Panc1 (cell line): Measurements from ENCODE around the gene ADORA2A. TPM values are rescaled to one million over a fixed set of nuclear protein-coding genes. Genes with fewer than 3 reads are reported as not detected.

Source experiments
- ATAC-seq: fragments of 200-7000 bp; cut with Tn5 transposase; 2 replicates; pipeline ENCODE4 v1.9.1; 2020; ENCODE audit warnings: mild to moderate bottlenecking, moderate library complexity
- BruUV-seq: library from RNA; stranded (reverse); fragments of 400-500 nt; replicated peaks from 2 replicates; lab custom pipeline; 2021; lab: Mats Ljungman, UMichigan
- CTCF ChIA-PET: fragments of 300-600 bp; sonication (Branson Sonifier 250); formaldehyde crosslinking; loops from one replicate; lab custom pipeline; 2022; ENCODE audit warnings: antibody characterized with exemption; lab: Charles Lee
- POLR2A ChIA-PET: fragments of 300-600 bp; sonication (Branson Sonifier 250); formaldehyde crosslinking; loops from one replicate; lab custom pipeline; 2022; ENCODE audit warnings: antibody characterized with exemption; lab: Charles Lee
- DNase-seq: peaks from one replicate; pipeline ENCODE4 v3.0.0-alpha.2; 2010; ENCODE audit warnings: low read depth, low spot score
- H3K27ac ChIP-seq: 2 replicates; pipeline ENCODE4 v1.5.1; 2011; ENCODE audit warnings: mild to moderate bottlenecking, low read length, inconsistent platforms
- H3K27me3 ChIP-seq: fragments of 200-500 bp; sonication (Bioruptor generic); 2 replicates; pipeline ENCODE4 v1.6.0; 2014; ENCODE audit warnings: low read length, inconsistent platforms; ENCODE audit not compliant: control insufficient read depth, insufficient read depth
- H3K36me3 ChIP-seq: fragments of 200-500 bp; sonication (Bioruptor generic); 2 replicates; pipeline ENCODE4 v1.5.1; 2014; ENCODE audit warnings: inconsistent platforms, mild to moderate bottlenecking, low read length, moderate library complexity; ENCODE audit not compliant: control insufficient read depth, insufficient read depth
- H3K4me1 ChIP-seq: 2 replicates; pipeline ENCODE4 v1.5.1; 2011; ENCODE audit warnings: inconsistent platforms, mild to moderate bottlenecking, low read length, moderate library complexity; ENCODE audit not compliant: control insufficient read depth, insufficient read depth
- H3K4me3 ChIP-seq, 2 experiments: 2 replicates each; pipeline ENCODE4 v1.5.1; 2011 to 2012; ENCODE audit warnings: low read depth in 2 of 2, low read length in 2 of 2, mild to moderate bottlenecking in 2 of 2, inconsistent platforms in 1 of 2, moderate library complexity in 1 of 2
- H3K9me3 ChIP-seq: fragments of 200-500 bp; sonication (Bioruptor generic); 2 replicates; pipeline ENCODE4 v1.5.1; 2014; ENCODE audit warnings: low read depth, mild to moderate bottlenecking, inconsistent platforms, low read length, moderate library complexity; ENCODE audit not compliant: control insufficient read depth, insufficient read depth
- POLR2AphosphoS5 ChIP-seq: IDR thresholded peaks from 2 replicates; pipeline ENCODE4 v1.6.1; 2012; ENCODE audit warnings: mild to moderate bottlenecking, low read depth, low read length, moderate library complexity
- SIN3A ChIP-seq: IDR thresholded peaks from 2 replicates; pipeline ENCODE4 v1.6.1; 2012; ENCODE audit warnings: low read depth, mild to moderate bottlenecking, low read length, moderate library complexity, borderline replicate concordance; ENCODE audit not compliant: insufficient read depth
- TCF7L2 ChIP-seq: IDR thresholded peaks from 2 replicates; pipeline ENCODE4 v1.6.1; 2011; ENCODE audit warnings: mild to moderate bottlenecking, low read depth, low read length, inconsistent platforms
- in situ Hi-C: cut with HindIII; loops from 2 replicates; pipeline ENCODE4 v1.10.0; 2016; ENCODE audit warnings: low sequenced_read_pairs, low pct_unique_long_range_greater_than_20kb
- intact Hi-C: fragments of 100-400 bp; cut with micrococcal nuclease; formaldehyde crosslinking; loops from one replicate; pipeline ENCODE4 v1.10.0; 2022; ENCODE audit not compliant: unreplicated experiment
- total RNA-seq: library from RNA; stranded (reverse); gene quantifications from one replicate; pipeline ENCODE4 v1.2.1, GENCODE V29; 2021; ENCODE audit not compliant: unreplicated experiment
- TF ChIP-seq, protein P1 (sequence below), 2 experiments: IDR thresholded peaks; 2 replicates each; pipeline ENCODE4 v1.6.1; 2011 to 2012; ENCODE audit warnings: low read depth in 2 of 2, control low read depth in 1 of 2, low read length in 1 of 2, mild to moderate bottlenecking in 1 of 2, moderate library complexity in 1 of 2; ENCODE audit not compliant: insufficient read depth in 1 of 2
- TF ChIP-seq, protein P2 (sequence below): fragments of 450-650 bp; IDR thresholded peaks from 2 replicates; pipeline ENCODE4 v1.5.1; 2017; ENCODE audit warnings: mild to moderate bottlenecking

The ADORA2A gene
- total RNA-seq, 1 experiment from 2014 or later = 11.5 TPM

DNA sequence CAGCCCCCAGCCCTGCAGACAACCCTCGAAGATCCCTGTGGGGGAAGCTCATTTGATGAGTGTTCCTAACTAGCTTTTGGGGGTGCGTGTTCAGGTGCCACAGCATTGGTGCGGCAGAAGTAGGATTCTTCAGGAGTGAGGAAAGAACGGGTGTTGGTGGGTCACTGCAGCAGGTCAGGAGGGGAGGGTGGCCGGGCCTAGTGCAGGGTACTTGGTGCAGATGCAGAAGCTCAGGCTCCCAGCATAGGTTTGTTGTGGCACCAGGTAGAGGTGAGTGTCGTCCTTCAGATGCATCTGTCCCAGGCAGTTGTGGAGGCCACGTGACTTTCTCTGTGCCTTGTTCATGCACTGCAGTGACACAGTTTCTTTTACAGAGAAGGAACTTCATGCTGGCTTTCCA lies 15.1 kb upstream of the ADORA2A start:
- Histone ChIP-seq H3K36me3 (no peaks in the 10 kb centered on the region), H3K4me1 (no peaks in the 10 kb centered on the region), H3K27ac (no peak overlapping the region), H3K27me3 (no peaks in the 10 kb centered on the region), H3K4me3 (no peak overlapping the region), H3K9me3 (no peaks in the 10 kb centered on the region)
- CTCF ChIA-PET = interaction anchor here (0.6 kb wide), 1 partner anchor 1234 kb away, joined by 3 read pairs; no protein-coding TSS in a partner anchor
- no peak for ATAC-seq
- TF ChIP-seq POLR2AphosphoS5 = no peak
- TF ChIP-seq, protein P1, sequence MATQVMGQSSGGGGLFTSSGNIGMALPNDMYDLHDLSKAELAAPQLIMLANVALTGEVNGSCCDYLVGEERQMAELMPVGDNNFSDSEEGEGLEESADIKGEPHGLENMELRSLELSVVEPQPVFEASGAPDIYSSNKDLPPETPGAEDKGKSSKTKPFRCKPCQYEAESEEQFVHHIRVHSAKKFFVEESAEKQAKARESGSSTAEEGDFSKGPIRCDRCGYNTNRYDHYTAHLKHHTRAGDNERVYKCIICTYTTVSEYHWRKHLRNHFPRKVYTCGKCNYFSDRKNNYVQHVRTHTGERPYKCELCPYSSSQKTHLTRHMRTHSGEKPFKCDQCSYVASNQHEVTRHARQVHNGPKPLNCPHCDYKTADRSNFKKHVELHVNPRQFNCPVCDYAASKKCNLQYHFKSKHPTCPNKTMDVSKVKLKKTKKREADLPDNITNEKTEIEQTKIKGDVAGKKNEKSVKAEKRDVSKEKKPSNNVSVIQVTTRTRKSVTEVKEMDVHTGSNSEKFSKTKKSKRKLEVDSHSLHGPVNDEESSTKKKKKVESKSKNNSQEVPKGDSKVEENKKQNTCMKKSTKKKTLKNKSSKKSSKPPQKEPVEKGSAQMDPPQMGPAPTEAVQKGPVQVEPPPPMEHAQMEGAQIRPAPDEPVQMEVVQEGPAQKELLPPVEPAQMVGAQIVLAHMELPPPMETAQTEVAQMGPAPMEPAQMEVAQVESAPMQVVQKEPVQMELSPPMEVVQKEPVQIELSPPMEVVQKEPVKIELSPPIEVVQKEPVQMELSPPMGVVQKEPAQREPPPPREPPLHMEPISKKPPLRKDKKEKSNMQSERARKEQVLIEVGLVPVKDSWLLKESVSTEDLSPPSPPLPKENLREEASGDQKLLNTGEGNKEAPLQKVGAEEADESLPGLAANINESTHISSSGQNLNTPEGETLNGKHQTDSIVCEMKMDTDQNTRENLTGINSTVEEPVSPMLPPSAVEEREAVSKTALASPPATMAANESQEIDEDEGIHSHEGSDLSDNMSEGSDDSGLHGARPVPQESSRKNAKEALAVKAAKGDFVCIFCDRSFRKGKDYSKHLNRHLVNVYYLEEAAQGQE (IDR thresholded peaks at IDR 0.05; ENCODE audit: insufficient read depth in 1 of 2, low read depth in 2 of 2, low read length in 1 of 2) = no peak
- TF ChIP-seq, protein P2, sequence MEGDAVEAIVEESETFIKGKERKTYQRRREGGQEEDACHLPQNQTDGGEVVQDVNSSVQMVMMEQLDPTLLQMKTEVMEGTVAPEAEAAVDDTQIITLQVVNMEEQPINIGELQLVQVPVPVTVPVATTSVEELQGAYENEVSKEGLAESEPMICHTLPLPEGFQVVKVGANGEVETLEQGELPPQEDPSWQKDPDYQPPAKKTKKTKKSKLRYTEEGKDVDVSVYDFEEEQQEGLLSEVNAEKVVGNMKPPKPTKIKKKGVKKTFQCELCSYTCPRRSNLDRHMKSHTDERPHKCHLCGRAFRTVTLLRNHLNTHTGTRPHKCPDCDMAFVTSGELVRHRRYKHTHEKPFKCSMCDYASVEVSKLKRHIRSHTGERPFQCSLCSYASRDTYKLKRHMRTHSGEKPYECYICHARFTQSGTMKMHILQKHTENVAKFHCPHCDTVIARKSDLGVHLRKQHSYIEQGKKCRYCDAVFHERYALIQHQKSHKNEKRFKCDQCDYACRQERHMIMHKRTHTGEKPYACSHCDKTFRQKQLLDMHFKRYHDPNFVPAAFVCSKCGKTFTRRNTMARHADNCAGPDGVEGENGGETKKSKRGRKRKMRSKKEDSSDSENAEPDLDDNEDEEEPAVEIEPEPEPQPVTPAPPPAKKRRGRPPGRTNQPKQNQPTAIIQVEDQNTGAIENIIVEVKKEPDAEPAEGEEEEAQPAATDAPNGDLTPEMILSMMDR = no peak
- no peak for TF ChIP-seq SIN3A
- TF ChIP-seq TCF7L2 = no peak
- in situ Hi-C loops (no loop called here), intact Hi-C loops (no loop called here)
- no peak for DNase-seq
- BruUV-seq = no TSS peak
- POLR2A ChIA-PET = no interaction called here

DNA sequence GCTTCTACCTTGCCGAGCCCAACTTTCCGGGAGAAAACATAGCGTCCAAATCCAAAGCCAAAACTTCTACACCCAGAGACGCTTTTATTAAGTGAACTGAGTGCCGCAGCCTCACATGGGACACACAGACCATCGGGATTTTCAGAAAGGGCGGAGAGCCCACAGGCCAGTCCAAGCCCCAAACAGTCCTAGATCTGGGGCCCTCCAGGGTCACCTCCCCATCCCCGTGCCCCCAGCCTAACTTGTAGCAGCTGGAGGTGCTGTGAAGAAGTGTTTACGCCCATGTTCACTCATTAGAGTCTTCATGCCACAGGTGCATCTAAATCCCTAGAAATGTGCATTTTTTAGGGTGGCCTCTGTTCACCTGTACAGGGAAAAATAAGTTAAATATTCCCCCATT lies 14.1 kb upstream of the ADORA2A start:
- no peak overlapping the region for H3K4me3 ChIP-seq
- no peaks in the 10 kb centered on the region for H3K9me3 ChIP-seq
- no peaks in the 10 kb centered on the region for H3K36me3 ChIP-seq
- TF ChIP-seq TCF7L2 (no peak), POLR2AphosphoS5 (no peak), SIN3A (no peak)
- TF ChIP-seq, protein P1 (IDR thresholded peaks at IDR 0.05; ENCODE audit: insufficient read depth in 1 of 2, low read depth in 2 of 2, low read length in 1 of 2) = no peak
- TF ChIP-seq, protein P2 = no peak
- no peaks in the 10 kb centered on the region for H3K4me1 ChIP-seq
- DNase-seq (no peak), ATAC-seq (no peak)
- in situ Hi-C loops = no loop called here
- no peak overlapping the region for H3K27ac ChIP-seq
- ChIA-PET CTCF (no interaction called here), POLR2A (no interaction called here)
- H3K27me3 ChIP-seq = no peaks in the 10 kb centered on the region
- no TSS peak for BruUV-seq
- intact Hi-C loops = no loop called here
